ENCODE data around the gene RANBP9. TPM values are rescaled to one million over a fixed set of nuclear protein-coding genes. Genes with fewer than 3 reads are reported as not detected.
A peak's percentile ranks its signal among the peaks of the same experiment; 100 is the strongest.

RANBP9 gene
- total RNA-seq: 53.6 and 55.4 TPM in 2 replicates
- long read RNA-seq, partial matches to known transcripts: 10 of 22 reads
- long read RNA-seq, other reads (novel, unspliced or antisense): 8 of 22 reads

DNA sequence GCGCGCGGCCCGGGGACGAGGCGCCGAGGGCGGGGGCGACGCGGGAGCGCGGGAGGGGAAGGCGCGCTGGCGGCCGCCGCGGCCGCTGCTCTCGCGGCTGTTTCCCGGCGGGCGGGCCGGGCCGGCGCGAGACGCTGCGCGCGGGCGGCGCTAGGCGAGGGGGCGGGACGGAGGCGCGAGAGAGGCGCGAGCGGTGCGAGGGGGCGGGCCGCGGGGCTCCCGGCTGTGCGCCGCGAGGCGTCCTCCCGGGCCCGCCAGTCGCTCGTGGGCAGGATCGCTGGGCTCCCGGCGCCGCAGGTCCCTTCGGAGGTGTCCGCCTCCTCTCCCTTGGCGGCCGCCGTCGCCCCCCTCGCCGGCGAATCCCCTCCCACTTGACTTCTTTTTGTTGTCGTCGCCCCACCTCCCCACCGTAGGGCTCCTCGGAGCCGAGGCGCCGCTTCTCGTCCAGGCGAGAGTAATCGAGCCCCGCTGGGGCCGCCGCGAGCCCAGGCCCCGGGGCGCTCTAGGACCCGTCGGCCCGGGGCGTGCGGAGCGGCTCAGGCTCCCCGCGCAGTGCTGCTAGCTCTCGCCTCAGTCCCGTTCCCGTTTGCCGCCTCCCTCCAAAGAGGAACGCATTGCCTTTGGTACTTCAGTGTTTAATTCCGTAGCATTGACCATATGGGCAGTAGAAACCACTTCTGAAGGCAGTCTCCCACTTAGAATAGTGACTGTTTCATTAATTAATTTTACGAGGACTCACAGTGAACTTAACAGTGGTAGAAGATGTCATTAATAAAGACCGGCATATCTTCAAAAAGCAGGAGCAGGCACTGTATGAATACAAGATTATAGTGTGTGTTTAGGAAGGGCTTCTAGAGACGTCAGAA, at the start of gene RANBP9:
RANBP9 (minus strand) TSS at position 103 of the 866 bp plus-strand sequence. CDS start 330 bp downstream, outside the sequence.
- H3K36me3 Mint-ChIP-seq (ENCODE audit: unreplicated experiment): peaks cover 2% of the 10 kb centered on the region
- peak within 1 kb of the TSS; percentile 99 for H3K4me3 Mint-ChIP-seq (ENCODE audit: unreplicated experiment)
- peak; percentile 96 for DNase-seq (ENCODE audit: extremely low spot score, unreplicated experiment)
- H3K27ac Mint-ChIP-seq (ENCODE audit: unreplicated experiment): peak within 1 kb of the TSS; percentile 96
- H3K27me3 Mint-ChIP-seq (ENCODE audit: unreplicated experiment): no peaks in the 10 kb centered on the region
- peaks cover 34% of the 10 kb centered on the region for H3K4me1 Mint-ChIP-seq (ENCODE audit: unreplicated experiment)
- TF ChIP-seq CTCF (IDR thresholded peaks at IDR 0.05): no peak
- H3K9me3 Mint-ChIP-seq (ENCODE audit: unreplicated experiment): peaks cover 5% of the 10 kb centered on the region

- no peak for DNase-seq (ENCODE audit: extremely low spot score, unreplicated experiment)
- no peak for TF ChIP-seq CTCF (IDR thresholded peaks at IDR 0.05)
- Mint-ChIP-seq H3K4me1 (ENCODE audit: unreplicated experiment) (peaks cover 30% of the 10 kb centered on the region), H3K27me3 (ENCODE audit: unreplicated experiment) (no peaks in the 10 kb centered on the region), H3K9me3 (ENCODE audit: unreplicated experiment) (no peaks in the 10 kb centered on the region), H3K36me3 (ENCODE audit: unreplicated experiment) (no peaks in the 10 kb centered on the region), H3K27ac (ENCODE audit: unreplicated experiment) (peak overlapping the region; percentile 82), H3K4me3 (ENCODE audit: unreplicated experiment) (no peak overlapping the region)
Measured at GRCh38 chr6:13760307-13761304, 49.0 kb upstream of the RANBP9 start.

DNA sequence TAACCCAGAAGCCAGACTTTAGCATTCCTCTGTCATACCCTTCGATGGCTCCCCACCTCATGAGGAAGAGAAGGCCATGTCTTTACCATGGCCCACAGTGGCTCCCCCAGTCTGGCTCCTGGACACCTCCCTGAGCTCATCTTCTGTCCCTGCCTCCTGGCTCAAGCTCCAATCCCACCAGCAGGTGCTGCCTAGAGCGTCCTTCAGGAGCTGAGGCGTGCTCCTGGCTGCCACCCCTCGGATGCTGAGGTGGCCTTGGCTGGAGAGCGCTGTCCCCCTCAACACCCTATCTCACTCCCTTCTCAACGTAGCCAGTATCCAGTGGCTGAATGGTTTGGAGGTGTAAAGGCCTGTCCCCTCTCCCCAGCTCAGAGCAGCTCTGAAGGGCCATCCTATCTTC, 47.4 kb upstream of the RANBP9 start:
- H3K4me3 Mint-ChIP-seq (ENCODE audit: unreplicated experiment): no peak overlapping the region
- H3K9me3 Mint-ChIP-seq (ENCODE audit: unreplicated experiment): no peaks in the 10 kb centered on the region
- H3K27me3 Mint-ChIP-seq (ENCODE audit: unreplicated experiment): no peaks in the 10 kb centered on the region
- H3K27ac Mint-ChIP-seq (ENCODE audit: unreplicated experiment): no peak overlapping the region
- TF ChIP-seq CTCF (IDR thresholded peaks at IDR 0.05): no peak
- H3K4me1 Mint-ChIP-seq (ENCODE audit: unreplicated experiment): peaks cover 34% of the 10 kb centered on the region
- H3K36me3 Mint-ChIP-seq (ENCODE audit: unreplicated experiment): no peaks in the 10 kb centered on the region
- DNase-seq (ENCODE audit: extremely low spot score, unreplicated experiment): no peak

GRCh38 chr6:13754644-13755043, 43.0 kb upstream of the RANBP9 start:
- Mint-ChIP-seq H3K27me3 (ENCODE audit: unreplicated experiment) (no peaks in the 10 kb centered on the region), H3K27ac (ENCODE audit: unreplicated experiment) (peak overlapping the region; percentile 4), H3K4me1 (ENCODE audit: unreplicated experiment) (peaks cover 7% of the 10 kb centered on the region), H3K36me3 (ENCODE audit: unreplicated experiment) (no peaks in the 10 kb centered on the region), H3K4me3 (ENCODE audit: unreplicated experiment) (no peak overlapping the region), H3K9me3 (ENCODE audit: unreplicated experiment) (no peaks in the 10 kb centered on the region)
- no peak for DNase-seq (ENCODE audit: extremely low spot score, unreplicated experiment)
- no peak for TF ChIP-seq CTCF (IDR thresholded peaks at IDR 0.05)

All from osteocyte (in vitro differentiated cells).